Measurements from ENCODE around the gene GPC3.

DNA sequence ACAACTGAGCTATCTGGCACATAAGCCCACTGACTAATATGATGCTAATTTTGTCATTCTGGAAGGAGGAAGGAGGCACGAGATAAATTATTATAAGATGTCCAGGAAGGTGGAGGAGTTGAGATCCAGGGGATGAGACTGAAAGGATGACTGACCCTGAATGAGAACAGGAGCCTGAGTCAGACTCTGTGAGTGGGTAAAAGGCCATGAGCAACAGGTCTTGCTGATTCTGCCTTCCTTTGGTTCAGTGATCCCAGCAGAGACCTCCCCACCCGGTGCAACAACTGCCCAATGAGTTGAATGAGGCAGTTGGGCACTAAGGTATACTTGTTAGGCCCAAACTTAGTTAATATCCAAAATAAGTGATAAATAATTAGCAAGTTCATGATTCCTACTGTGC is 332.0 kb downstream of the GPC3 start:
- TF ChIP-seq SMC3 (IDR thresholded peaks at IDR 0.05; ENCODE audit: low read depth, low read length): no peak
- TF ChIP-seq RFX5 (IDR thresholded peaks at IDR 0.05; ENCODE audit: low read depth, low read length): no peak
- TF ChIP-seq RAD21 (IDR thresholded peaks at IDR 0.05; ENCODE audit: low read length): no peak

Data from IMR-90 (cell line).